ENCODE measurements around the gene SNED1. TPM values are rescaled to one million over a fixed set of nuclear protein-coding genes. Genes with fewer than 3 reads are reported as not detected.
A peak's percentile ranks its signal among the peaks of the same experiment; 100 is the strongest.

SNED1 gene
- total RNA-seq (2.8 TPM), polyA plus RNA-seq (ENCODE audit: insufficient read depth in 1 of 8, insufficient read length in 8 of 8, low replicate concordance in 1 of 8) (1 to 10 TPM; 1.3 to 4.6 (median 2.5) TPM)
- long read RNA-seq, donor 1, result 0 reads
- long read RNA-seq, donor 2, result 0 reads
- long read RNA-seq, donor 3, partial matches to known transcripts, result 6 of 6 reads
- long read RNA-seq, donor 3, other reads (novel, unspliced or antisense), result 0 of 6 reads
- long read RNA-seq, donor 4, result 0 reads
- long read RNA-seq, donor 5, result 0 reads
- long read RNA-seq, donor 6, result 0 reads
- long read RNA-seq, donor 7, result 0 reads
- long read RNA-seq, donor 8, result 0 reads
- long read RNA-seq, donor 9, partial matches to known transcripts, result 0 of 5 reads
- long read RNA-seq, donor 9, other reads (novel, unspliced or antisense), result 5 of 5 reads
- long read RNA-seq, donor 10, partial matches to known transcripts, result 0 of 18 reads
- long read RNA-seq, donor 10, other reads (novel, unspliced or antisense), result 18 of 18 reads
- long read RNA-seq, donor 11, result 0 reads

- Histone ChIP-seq H3K27ac (ENCODE audit: low read length) (no peak within 1 kb of the TSS), H3K9me3 (replicated peaks; ENCODE audit: control insufficient read depth, low read depth, low read length) (no peaks in the 10 kb centered on the region), H3K4me3 (ENCODE audit: low read length) (peak within 1 kb of the TSS; percentile 50), H3K4me1 (ENCODE audit: control insufficient read depth, insufficient read depth, low read length) (peaks cover 44% of the 10 kb centered on the region), H3K27me3 (ENCODE audit: control insufficient read depth, insufficient read depth, low read length) (peaks cover 28% of the 10 kb centered on the region), H3K36me3 (ENCODE audit: control insufficient read depth, insufficient read depth, low read length) (no peaks in the 10 kb centered on the region)
- peak; percentile 87 for DNase-seq
- 7% methylated on average over 61 of the region's 61 CpGs for whole genome bisulfite sequencing (ENCODE audit: insufficient coverage)
Measured at GRCh38 chr2:240997856-240998705, at the start of gene SNED1. Gene SNED1 (plus strand): TSS chr2:240998618. CDS start chr2:240998838, 220 bp downstream.

GRCh38 chr2:240948905-240949790 lies 49.3 kb upstream of the SNED1 start:
- Histone ChIP-seq H3K9me3 (replicated peaks; ENCODE audit: control insufficient read depth, low read depth, low read length) (no peaks in the 10 kb centered on the region), H3K4me3 (ENCODE audit: low read length) (no peak overlapping the region), H3K36me3 (ENCODE audit: control insufficient read depth, insufficient read depth, low read length) (no peaks in the 10 kb centered on the region), H3K27me3 (ENCODE audit: control insufficient read depth, insufficient read depth, low read length) (peaks cover 7% of the 10 kb centered on the region), H3K4me1 (ENCODE audit: control insufficient read depth, insufficient read depth, low read length) (peaks cover 24% of the 10 kb centered on the region), H3K27ac (ENCODE audit: low read length) (no peak overlapping the region)
- 62% methylated on average over 22 of the region's 23 CpGs for WGBS (ENCODE audit: insufficient coverage)
- no peak for DNase-seq

- H3K4me1 ChIP-seq (ENCODE audit: control insufficient read depth, insufficient read depth, low read length), result peaks cover 26% of the 10 kb centered on the region
- 85% methylated on average over 5 of the region's 14 CpGs for WGBS (ENCODE audit: insufficient coverage)
Measured at GRCh38 chr2:240949791-240950705, 48.4 kb upstream of the SNED1 start.

GRCh38 chr2:240951045-240951594 lies 47.3 kb upstream of the SNED1 start:
- Histone ChIP-seq H3K27ac (ENCODE audit: low read length) (no peak overlapping the region), H3K27me3 (ENCODE audit: control insufficient read depth, insufficient read depth, low read length) (peaks cover 23% of the 10 kb centered on the region), H3K4me1 (ENCODE audit: control insufficient read depth, insufficient read depth, low read length) (peaks cover 36% of the 10 kb centered on the region), H3K4me3 (ENCODE audit: low read length) (no peak overlapping the region), H3K36me3 (ENCODE audit: control insufficient read depth, insufficient read depth, low read length) (no peaks in the 10 kb centered on the region), H3K9me3 (replicated peaks; ENCODE audit: control insufficient read depth, low read depth, low read length) (no peaks in the 10 kb centered on the region)
- WGBS (ENCODE audit: insufficient coverage), result 90% methylated on average over 3 of the region's 3 CpGs
- no peak for DNase-seq

More at GRCh38 chr2:240949791-240950705, 48.4 kb upstream of the SNED1 start:
- H3K4me3 ChIP-seq (ENCODE audit: low read length), result no peak overlapping the region
- no peaks in the 10 kb centered on the region for H3K36me3 ChIP-seq (ENCODE audit: control insufficient read depth, insufficient read depth, low read length)
- no peak overlapping the region for H3K27ac ChIP-seq (ENCODE audit: low read length)
- peaks cover 14% of the 10 kb centered on the region for H3K27me3 ChIP-seq (ENCODE audit: control insufficient read depth, insufficient read depth, low read length)
- no peak for DNase-seq
- no peaks in the 10 kb centered on the region for H3K9me3 ChIP-seq (replicated peaks; ENCODE audit: control insufficient read depth, low read depth, low read length)

GRCh38 chr2:240952496-240953246 lies 45.7 kb upstream of the SNED1 start:
- Histone ChIP-seq H3K36me3 (ENCODE audit: control insufficient read depth, insufficient read depth, low read length) (no peaks in the 10 kb centered on the region), H3K9me3 (replicated peaks; ENCODE audit: control insufficient read depth, low read depth, low read length) (no peaks in the 10 kb centered on the region), H3K4me3 (ENCODE audit: low read length) (no peak overlapping the region), H3K27ac (ENCODE audit: low read length) (no peak overlapping the region), H3K27me3 (ENCODE audit: control insufficient read depth, insufficient read depth, low read length) (peaks cover 25% of the 10 kb centered on the region), H3K4me1 (ENCODE audit: control insufficient read depth, insufficient read depth, low read length) (peaks cover 52% of the 10 kb centered on the region)
- 85% methylated on average over 10 of the region's 14 CpGs for WGBS (ENCODE audit: insufficient coverage)
- DNase-seq, result no peak

DNA sequence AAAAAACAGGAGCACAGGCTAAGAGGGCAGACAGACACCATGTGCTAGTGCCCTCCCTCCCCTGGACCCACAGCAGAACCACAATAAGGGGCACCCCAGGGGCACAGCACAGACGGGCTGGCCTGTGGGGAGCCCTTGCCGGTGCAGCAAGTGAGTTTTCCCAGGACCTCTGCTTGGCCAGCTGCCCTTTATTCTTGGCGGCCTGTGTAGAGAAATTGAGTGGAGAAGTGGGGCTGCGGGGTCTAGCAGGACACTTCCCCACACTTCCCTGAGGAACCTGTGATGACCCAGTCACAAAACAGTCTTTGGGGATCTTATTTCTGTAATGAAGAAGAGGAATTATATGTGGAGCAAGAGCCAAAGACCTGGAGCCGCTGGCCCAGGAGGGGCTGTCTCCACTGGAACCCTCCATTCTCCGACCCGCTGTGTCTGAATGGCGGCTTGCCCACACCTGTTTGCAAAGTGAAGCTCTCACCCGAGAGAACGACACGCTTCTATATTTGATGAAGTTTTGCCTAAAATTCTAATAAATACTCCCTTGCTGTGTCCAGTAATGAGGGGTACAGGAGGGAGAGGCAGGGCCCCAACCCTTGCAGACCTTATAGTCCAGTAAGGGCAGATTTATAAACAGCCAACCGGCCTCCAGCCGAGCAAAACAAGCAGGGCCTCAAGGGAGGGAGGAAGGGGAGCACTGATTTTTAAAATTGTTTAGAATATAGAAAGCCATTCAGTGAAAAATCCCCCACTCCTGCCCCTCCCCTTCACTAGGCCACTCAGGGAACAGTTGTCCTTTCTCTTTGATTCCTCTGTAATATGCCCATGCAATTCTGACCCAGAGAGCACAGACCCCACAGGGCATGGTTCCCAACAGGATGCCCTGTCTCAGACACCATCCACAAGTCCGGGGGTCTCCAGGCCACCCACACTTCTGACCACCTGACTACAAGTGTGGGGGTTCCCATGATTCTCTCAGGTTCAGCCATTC lies 44.7 kb upstream of the SNED1 start:
- no peaks in the 10 kb centered on the region for H3K9me3 ChIP-seq (replicated peaks; ENCODE audit: control insufficient read depth, low read depth, low read length)
- no peaks in the 10 kb centered on the region for H3K36me3 ChIP-seq (ENCODE audit: control insufficient read depth, insufficient read depth, low read length)
- H3K27me3 ChIP-seq (ENCODE audit: control insufficient read depth, insufficient read depth, low read length), result peaks cover 25% of the 10 kb centered on the region
- no peak overlapping the region for H3K27ac ChIP-seq (ENCODE audit: low read length)
- no peak for DNase-seq
- no peak overlapping the region for H3K4me3 ChIP-seq (ENCODE audit: low read length)
- WGBS (ENCODE audit: insufficient coverage), result 33% methylated on average over 3 of the region's 14 CpGs
- peaks cover 62% of the 10 kb centered on the region for H3K4me1 ChIP-seq (ENCODE audit: control insufficient read depth, insufficient read depth, low read length)

DNA sequence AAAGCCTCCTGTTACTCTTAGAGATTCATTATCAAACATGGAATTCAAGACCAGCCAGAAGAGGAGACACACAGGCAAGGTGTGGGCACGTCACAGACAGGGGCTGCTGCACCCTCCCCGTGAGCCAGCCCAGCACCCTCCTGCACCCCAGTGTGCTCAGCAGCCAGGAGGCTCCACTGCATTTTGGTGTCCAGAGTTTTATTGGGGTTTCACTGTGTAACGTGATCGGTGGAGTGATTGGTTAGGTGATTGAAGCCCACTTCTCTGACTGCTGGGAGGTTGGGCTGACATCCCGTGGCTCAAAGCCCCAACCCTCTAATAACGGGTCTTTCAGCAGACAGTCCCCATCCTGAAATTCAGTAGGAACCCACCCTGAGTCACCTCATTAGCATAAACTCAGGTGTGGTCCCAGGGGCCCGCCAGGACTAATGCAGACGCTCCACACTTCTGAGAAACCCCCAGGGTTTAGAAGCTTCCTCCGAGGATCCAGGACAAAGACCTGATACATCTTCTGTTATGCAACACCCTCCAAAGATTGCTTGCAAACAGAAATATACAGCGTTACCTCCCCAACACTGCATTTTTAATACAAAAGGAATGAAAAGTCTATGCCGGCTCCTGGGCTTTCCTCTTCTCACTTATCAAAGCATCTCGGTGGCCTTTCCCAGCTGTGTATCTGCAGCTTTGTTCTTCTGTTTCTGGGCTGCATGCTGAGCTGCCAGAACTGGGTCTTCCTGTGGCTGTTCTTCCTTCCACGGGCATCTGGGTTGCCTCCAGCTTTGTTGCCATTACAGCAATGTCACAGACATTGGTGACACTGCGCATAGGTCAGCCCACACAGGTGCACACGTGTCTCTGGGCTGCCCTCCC lies 43.7 kb upstream of the SNED1 start:
- Histone ChIP-seq H3K9me3 (replicated peaks; ENCODE audit: control insufficient read depth, low read depth, low read length) (no peaks in the 10 kb centered on the region), H3K4me3 (ENCODE audit: low read length) (no peak overlapping the region), H3K27me3 (ENCODE audit: control insufficient read depth, insufficient read depth, low read length) (peaks cover 25% of the 10 kb centered on the region), H3K27ac (ENCODE audit: low read length) (no peak overlapping the region), H3K4me1 (ENCODE audit: control insufficient read depth, insufficient read depth, low read length) (peaks cover 62% of the 10 kb centered on the region), H3K36me3 (ENCODE audit: control insufficient read depth, insufficient read depth, low read length) (no peaks in the 10 kb centered on the region)
- DNase-seq, result no peak
- 35% methylated on average over 12 of the region's 15 CpGs for WGBS (ENCODE audit: insufficient coverage)
